ENCODE data around the gene C1QTNF9. TPM values are rescaled to one million over a fixed set of nuclear protein-coding genes. Genes with fewer than 3 reads are reported as not detected.
"Not testable (repeated sequence)": the region's sequence is repeated elsewhere in the genome, so short reads cannot be mapped to it uniquely, and the experiment has no call there.

The C1QTNF9 gene, protein sequence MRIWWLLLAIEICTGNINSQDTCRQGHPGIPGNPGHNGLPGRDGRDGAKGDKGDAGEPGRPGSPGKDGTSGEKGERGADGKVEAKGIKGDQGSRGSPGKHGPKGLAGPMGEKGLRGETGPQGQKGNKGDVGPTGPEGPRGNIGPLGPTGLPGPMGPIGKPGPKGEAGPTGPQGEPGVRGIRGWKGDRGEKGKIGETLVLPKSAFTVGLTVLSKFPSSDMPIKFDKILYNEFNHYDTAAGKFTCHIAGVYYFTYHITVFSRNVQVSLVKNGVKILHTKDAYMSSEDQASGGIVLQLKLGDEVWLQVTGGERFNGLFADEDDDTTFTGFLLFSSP
- not detected in 2 replicates for total RNA-seq (2011; cell fraction: chromatin; rRNA removed; ENCODE audit: low replicate concordance)
- total RNA-seq (2011; cell fraction: nucleolus; rRNA removed) = not detected in 2 replicates
- not detected in 2 replicates for total RNA-seq (2011; cell fraction: nucleoplasm; rRNA removed)
- not detected in 2 replicates for total RNA-seq (2014; rRNA removed)
- total RNA-seq (2014; rRNA removed; fragmentation: Illumina TruSeq; extraction: Trizol) = not detected in 2 replicates
- not detected in 2 replicates for total RNA-seq (2015; rRNA removed; fragmentation: Illumina TruSeq; extraction: Trizol)
- not detected in 2 replicates for total RNA-seq (2021)
- not detected in 2 replicates for polyA plus RNA-seq (2011; rRNA removed)
- not detected in 2 replicates for polyA plus RNA-seq (2011; cell fraction: cytosol; rRNA removed)
- not detected in 2 replicates for polyA plus RNA-seq (2011; cell fraction: nucleus; rRNA removed)
- not detected in 2 replicates for polyA plus RNA-seq (2012)
- polyA plus RNA-seq (2014; fragmentation: Illumina TruSeq; extraction: Trizol) = not detected in 2 replicates
- not detected for polyA plus RNA-seq (2014; fragmentation: Nextera tagmentation; extraction: Ambion mirVana)
- polyA plus RNA-seq (2014; rRNA removed) = not detected in 2 replicates
- not detected in 2 replicates for polyA minus RNA-seq (2011; rRNA and poly(A)+ RNA removed)
- polyA minus RNA-seq (2011; cell fraction: cytosol; rRNA and poly(A)+ RNA removed) = not detected in 2 replicates
- not detected in 2 replicates for polyA minus RNA-seq (2011; cell fraction: nucleus; rRNA and poly(A)+ RNA removed)
- Bru-seq, nascent RNA = not detected
- BruChase-seq, experiment 1, labeled RNA remaining after a 2-hour chase = not detected
- BruChase-seq, experiment 2, labeled RNA remaining after a 6-hour chase = not detected
- long read RNA-seq, experiment 1 = 0 reads
- long read RNA-seq, experiment 2 = 0 reads
- long read RNA-seq, experiment 3 = 0 reads

DNA sequence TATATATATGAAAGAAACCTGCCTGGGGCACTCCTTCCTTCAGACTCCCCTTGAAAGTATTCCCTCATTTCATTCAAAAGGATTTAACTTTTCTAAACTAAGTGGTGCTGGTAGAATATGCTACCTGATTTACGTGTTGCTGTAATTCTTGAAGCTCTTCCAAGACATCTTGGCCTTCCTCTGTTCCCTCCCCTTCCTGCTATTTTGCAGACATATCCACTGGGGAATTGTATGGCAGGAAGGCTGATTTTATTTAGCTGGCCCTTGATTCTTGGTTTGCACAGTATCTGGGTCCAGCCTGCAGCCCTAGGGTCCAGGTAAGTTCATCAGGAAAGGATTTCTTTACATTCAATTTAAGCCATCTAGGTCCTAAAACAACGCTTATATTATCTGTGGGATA is at the start of gene C1QTNF9:
Gene C1QTNF9 (plus strand): TSS at position 281 of the 400 bp plus-strand sequence. CDS start 6,424 bp downstream, outside the sequence.
- H3K27ac ChIP-seq (ENCODE audit: extremely low read depth, low read depth, low read length); H3K4me1 ChIP-seq (replicated peaks in 1 of 2; ENCODE audit: control insufficient read depth in 2 of 2, insufficient read depth in 2 of 2, low read length in 2 of 2); H3K4me3 ChIP-seq; in situ Hi-C loops (cut with MboI); DNase-seq (ENCODE audit: extremely low read depth in 1 of 4, low spot score in 3 of 4); BruUV-seq (replicated peaks); ATAC-seq; H3K9ac ChIP-seq (ENCODE audit: insufficient read depth in 1 of 2, low read depth in 2 of 2, low read length in 2 of 2); POLR2A ChIA-PET; H2AFZ ChIP-seq (ENCODE audit: low read depth, low read length); FAIRE-seq; CTCF ChIA-PET (ENCODE audit: low intra/inter-chr PET ratio); H3K9me1 ChIP-seq (ENCODE audit: control insufficient read depth, insufficient read depth, low read length); H3K4me2 ChIP-seq (ENCODE audit: insufficient read depth, low read length); H3K36me3 ChIP-seq (ENCODE audit: control insufficient read depth, insufficient read depth, low read length); H4K20me1 ChIP-seq (replicated peaks; ENCODE audit: control insufficient read depth, insufficient read depth, low read length); intact Hi-C loops (cut with micrococcal nuclease); H3K79me2 ChIP-seq (ENCODE audit: control insufficient read depth, insufficient read depth, low read length); H3K9me3 ChIP-seq (replicated peaks; ENCODE audit: control insufficient read depth, insufficient read depth, low read depth, low read length): not testable (repeated sequence)
- WGBS (ENCODE audit: insufficient coverage, low coverage, missing lambda C conversion rate) = 0% methylated on average over 2 of the region's 2 CpGs
- peaks cover 5 to 16% of the 10 kb centered on the region in 2 experiments; a peak in 3 of 5 replicates for H3K27me3 ChIP-seq (ENCODE audit: control insufficient read depth in 2 of 2, insufficient read depth in 2 of 2, low read length in 2 of 2)

DNA sequence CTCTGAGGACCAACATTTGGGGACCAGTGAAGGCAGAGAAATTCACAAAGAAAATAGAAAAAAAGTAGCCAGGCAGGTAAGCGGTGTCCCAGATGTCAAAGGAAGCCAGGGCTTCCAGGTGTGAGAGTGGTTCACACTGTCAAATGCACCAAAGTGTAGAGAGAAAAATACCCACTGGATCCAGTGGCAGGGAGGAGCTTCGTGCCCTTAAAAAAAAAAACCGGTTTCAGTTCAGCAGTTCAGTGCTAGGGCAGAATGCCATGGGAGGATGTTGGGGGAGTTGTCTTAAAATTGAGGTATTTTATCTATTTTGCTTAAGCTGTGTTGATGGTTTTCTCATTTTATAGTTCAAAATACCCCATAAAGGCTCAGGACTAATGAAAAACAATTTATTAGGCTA is 47.8 kb upstream of the C1QTNF9 start:
- no peak for DNase-seq (ENCODE audit: extremely low read depth in 1 of 4, low spot score in 3 of 4)
- no peak overlapping the region for H3K4me2 ChIP-seq (ENCODE audit: insufficient read depth, low read length)
- 0% methylated on average over 3 of the region's 3 CpGs for WGBS (ENCODE audit: insufficient coverage, low coverage, missing lambda C conversion rate)
- H3K27ac ChIP-seq (ENCODE audit: extremely low read depth, low read depth, low read length) = no peak overlapping the region
- intact Hi-C loops (cut with micrococcal nuclease) (no loop called here), in situ Hi-C loops (cut with MboI) (no loop called here)
- BruUV-seq (replicated peaks) = no TSS peak
- H3K27me3 ChIP-seq (ENCODE audit: control insufficient read depth in 2 of 2, insufficient read depth in 2 of 2, low read length in 2 of 2) = peaks cover 0 to 18% of the 10 kb centered on the region in 2 experiments; a peak in 1 of 5 replicates
- ChIA-PET CTCF (ENCODE audit: low intra/inter-chr PET ratio) (no interaction called here), POLR2A (interaction anchor here (0.6 to 0.7 kb wide), 2 partner anchors 15 to 631 kb away, joined by 3 read pairs; no protein-coding TSS in a partner anchor)
- H3K9me3 ChIP-seq (replicated peaks; ENCODE audit: control insufficient read depth, insufficient read depth, low read depth, low read length) = no peaks in the 10 kb centered on the region
- H3K79me2 ChIP-seq (ENCODE audit: control insufficient read depth, insufficient read depth, low read length) = no peaks in the 10 kb centered on the region
- H3K4me1 ChIP-seq (replicated peaks in 1 of 2; ENCODE audit: control insufficient read depth in 2 of 2, insufficient read depth in 2 of 2, low read length in 2 of 2) = no peaks in the 10 kb centered on the region
- no peaks in the 10 kb centered on the region for H3K36me3 ChIP-seq (ENCODE audit: control insufficient read depth, insufficient read depth, low read length)
- H3K4me3 ChIP-seq = no peak overlapping the region
- no peak for ATAC-seq
- no peaks in the 10 kb centered on the region for H4K20me1 ChIP-seq (replicated peaks; ENCODE audit: control insufficient read depth, insufficient read depth, low read length)
- H2AFZ ChIP-seq (ENCODE audit: low read depth, low read length) = no peak overlapping the region
- H3K9me1 ChIP-seq (ENCODE audit: control insufficient read depth, insufficient read depth, low read length) = no peaks in the 10 kb centered on the region
- H3K9ac ChIP-seq (ENCODE audit: insufficient read depth in 1 of 2, low read depth in 2 of 2, low read length in 2 of 2) = no peak overlapping the region
- no peak for FAIRE-seq
- TF ChIP-seq, protein P1, sequence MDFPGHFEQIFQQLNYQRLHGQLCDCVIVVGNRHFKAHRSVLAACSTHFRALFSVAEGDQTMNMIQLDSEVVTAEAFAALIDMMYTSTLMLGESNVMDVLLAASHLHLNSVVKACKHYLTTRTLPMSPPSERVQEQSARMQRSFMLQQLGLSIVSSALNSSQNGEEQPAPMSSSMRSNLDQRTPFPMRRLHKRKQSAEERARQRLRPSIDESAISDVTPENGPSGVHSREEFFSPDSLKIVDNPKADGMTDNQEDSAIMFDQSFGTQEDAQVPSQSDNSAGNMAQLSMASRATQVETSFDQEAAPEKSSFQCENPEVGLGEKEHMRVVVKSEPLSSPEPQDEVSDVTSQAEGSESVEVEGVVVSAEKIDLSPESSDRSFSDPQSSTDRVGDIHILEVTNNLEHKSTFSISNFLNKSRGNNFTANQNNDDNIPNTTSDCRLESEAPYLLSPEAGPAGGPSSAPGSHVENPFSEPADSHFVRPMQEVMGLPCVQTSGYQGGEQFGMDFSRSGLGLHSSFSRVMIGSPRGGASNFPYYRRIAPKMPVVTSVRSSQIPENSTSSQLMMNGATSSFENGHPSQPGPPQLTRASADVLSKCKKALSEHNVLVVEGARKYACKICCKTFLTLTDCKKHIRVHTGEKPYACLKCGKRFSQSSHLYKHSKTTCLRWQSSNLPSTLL (IDR thresholded peaks at IDR 0.05) = no peak
- TF ChIP-seq, protein P2, sequence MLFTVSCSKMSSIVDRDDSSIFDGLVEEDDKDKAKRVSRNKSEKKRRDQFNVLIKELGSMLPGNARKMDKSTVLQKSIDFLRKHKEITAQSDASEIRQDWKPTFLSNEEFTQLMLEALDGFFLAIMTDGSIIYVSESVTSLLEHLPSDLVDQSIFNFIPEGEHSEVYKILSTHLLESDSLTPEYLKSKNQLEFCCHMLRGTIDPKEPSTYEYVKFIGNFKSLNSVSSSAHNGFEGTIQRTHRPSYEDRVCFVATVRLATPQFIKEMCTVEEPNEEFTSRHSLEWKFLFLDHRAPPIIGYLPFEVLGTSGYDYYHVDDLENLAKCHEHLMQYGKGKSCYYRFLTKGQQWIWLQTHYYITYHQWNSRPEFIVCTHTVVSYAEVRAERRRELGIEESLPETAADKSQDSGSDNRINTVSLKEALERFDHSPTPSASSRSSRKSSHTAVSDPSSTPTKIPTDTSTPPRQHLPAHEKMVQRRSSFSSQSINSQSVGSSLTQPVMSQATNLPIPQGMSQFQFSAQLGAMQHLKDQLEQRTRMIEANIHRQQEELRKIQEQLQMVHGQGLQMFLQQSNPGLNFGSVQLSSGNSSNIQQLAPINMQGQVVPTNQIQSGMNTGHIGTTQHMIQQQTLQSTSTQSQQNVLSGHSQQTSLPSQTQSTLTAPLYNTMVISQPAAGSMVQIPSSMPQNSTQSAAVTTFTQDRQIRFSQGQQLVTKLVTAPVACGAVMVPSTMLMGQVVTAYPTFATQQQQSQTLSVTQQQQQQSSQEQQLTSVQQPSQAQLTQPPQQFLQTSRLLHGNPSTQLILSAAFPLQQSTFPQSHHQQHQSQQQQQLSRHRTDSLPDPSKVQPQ (CRISPR knock-in tag; IDR thresholded peaks at IDR 0.05; ENCODE audit: borderline replicate concordance) = no peak
- TF ChIP-seq HIVEP1 (CRISPR knock-in tag; IDR thresholded peaks at IDR 0.05) (no peak), ZNF41 (CRISPR knock-in tag; conservative IDR thresholded peaks at IDR 0.05) (no peak), EP400 (IDR thresholded peaks at IDR 0.05) (no peak), POLR3G (IDR thresholded peaks at IDR 0.05; ENCODE audit: extremely low read depth, insufficient read length, insufficient replicate concordance) (no peak)
